ENCODE data around the gene CDH23.
"Not testable (repeated sequence)": the region's sequence is repeated elsewhere in the genome, so short reads cannot be mapped to it uniquely, and the experiment has no call there.

Gene CDH23

DNA sequence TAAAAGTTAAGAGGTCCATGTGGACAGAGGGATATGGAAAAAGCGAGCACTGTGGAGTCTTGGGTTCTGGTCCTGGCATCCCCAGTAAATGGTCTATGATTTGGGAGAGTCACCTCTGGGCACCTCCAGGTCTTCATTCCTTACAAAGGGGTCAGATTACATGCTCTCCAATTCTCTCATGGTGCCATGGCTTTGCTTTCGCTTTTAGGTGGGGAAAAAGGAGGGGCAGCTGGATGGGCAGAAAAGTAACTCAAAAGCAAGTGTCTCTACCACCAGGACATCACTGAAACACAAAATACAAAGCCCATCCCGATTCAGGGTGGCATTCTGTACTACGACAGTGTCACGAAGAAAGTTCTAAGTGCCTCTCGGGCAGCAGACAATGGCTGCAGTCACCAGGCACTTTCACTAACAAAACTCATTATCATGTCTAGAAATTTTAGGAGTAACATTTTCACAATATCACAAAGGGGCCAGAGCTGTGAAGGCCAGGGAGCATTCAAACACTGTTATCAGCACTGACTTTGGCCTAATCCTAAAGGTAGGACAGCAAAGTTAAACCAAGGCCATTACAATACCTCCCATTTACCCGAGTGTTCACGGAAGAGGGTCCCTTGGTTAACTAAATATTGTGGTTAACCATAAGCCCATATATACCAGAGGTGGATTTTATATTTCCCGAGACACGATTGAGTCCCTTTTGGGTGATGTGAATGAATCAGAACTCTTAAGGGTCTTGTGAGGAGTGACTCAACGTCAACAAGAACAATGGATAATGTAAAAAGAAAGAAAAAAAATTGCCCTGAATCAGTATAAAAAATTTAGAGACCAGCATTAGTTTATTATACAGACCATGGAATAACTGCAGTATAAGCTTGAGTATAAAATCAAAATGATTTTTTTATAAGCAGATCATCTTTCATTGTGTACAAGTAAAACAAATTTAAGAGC lies 451.9 kb downstream of the CDH23 start:
- DNase-seq (ENCODE audit: low spot score): no peak

DNA sequence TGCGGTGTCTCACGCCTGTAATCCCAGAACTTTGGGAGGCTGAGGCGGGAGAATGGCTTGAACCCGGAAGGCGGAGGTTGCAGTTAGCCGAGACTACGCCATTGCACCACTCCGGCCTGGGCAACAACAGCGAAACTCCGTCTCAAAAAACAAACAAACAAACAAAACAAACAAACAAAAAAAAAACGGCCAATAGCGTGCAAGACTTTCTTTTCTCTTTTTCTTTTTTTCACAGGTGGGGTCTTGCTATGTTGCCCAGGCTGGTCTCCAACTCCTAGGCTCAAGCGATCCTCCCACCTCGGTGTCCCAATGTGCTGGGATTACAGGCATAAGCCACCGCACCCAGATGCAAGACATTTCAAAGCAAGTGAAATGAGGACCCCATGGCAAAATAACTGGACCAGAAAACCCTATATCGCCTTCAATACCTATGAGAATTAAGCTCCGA lies 452.8 kb downstream of the CDH23 start:
- DNase-seq (ENCODE audit: low spot score): no peak

DNA sequence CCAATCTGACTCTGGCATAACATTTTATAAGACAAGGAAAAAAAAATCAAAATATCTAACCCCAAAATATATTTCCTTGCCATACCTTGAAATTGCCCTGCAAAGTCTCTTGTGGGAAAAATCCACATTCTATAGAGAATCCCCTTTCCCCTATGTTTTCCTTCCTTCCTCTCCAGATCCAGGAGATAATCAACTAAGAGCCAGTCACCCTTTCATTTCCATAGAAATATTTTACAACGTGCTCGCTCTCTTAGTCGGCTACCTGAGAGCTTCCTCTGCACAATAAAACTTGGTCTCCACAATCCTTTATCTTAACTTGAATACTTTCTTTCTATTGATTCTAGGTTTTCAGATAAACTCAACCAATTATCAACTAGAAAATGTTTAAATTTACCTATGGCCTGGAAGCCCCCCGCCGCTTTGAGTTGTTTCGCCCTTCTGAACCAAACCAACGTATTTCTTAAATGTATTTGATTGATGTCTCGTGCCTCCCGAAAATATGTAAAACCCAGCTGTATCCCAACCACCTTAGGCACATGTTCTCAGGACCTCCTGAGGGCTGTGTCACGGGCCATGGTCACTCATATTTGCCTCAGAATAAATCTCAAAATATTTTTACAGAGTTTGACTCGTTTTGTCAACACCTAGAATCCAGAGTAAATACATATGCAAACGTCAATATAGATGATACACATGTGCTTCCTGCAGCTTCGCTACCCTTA lies 453.5 kb downstream of the CDH23 start:
- no peak for DNase-seq (ENCODE audit: low spot score)

DNA sequence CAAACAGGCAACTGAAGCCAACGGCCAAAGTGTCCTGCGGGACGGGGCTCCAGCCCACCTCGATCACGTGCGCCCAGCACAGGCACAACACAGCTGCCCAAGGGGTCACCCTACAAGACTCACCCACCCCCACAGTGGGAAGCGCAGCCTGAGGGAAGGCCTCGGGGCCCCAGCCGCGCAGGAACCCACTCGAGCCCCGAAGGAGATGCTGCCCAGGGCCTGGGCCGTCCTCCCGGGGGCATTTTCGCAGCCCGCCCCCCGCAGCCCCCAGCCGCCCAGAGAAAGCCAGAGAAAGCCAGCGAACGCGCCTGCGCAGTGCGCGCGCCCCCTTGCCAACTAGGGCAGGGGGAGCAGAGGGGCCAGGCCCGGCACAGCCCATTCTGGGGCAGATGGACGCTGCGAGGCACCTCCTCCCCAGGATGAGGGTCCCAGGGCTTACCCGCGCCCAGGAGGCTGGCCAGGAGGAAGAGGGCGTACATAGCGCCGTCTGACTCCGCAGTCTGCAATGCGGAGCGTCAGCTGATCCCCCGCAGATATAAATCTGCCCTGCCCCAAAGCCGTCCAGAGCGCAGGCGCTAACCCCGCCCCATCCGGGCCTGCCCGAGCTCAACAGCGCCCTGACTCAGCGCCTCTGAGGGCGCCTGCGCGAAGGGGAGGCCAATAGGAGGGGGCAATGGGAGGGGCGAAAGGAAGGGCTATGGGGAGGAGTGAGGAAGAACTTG lies 454.2 kb downstream of the CDH23 start, which contains the start of gene PSAP:
Gene PSAP (minus strand): TSS at position 509 of the 722 bp plus-strand sequence. CDS start 30 bp downstream, at position 479.
- DNase-seq (ENCODE audit: low spot score): peak; percentile 98

DNA sequence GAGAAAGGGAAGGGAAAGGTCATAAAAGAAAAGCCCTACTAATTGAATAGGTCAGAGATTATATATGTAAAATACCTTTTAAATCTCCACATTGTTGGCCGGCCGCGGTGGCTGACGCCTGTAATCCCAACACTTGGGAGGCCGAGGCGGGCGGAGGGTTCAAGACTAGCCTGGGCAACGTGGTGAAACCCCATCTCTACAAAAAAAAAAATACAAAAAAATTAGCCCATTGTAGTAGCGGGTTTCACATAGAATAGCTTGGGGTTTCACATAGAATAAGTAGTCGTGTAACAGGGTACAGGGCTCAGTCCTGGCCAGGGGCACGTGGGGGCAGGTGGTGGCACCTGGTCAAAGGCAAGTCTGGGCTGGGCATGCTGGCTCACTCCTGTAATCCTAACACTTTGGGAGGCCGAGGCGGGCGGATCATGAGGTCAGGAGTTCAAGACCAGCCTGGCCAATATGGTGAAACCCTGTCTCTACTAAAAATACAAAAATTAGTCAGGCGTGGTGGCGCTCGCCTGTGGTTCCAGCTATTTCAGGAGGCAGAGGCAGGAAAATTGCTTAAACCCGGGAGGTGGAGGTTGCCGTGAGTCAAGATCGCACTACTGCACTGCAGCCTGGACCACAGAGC lies 454.9 kb downstream of the CDH23 start:
- DNase-seq (ENCODE audit: low spot score): not testable (repeated sequence)

DNA sequence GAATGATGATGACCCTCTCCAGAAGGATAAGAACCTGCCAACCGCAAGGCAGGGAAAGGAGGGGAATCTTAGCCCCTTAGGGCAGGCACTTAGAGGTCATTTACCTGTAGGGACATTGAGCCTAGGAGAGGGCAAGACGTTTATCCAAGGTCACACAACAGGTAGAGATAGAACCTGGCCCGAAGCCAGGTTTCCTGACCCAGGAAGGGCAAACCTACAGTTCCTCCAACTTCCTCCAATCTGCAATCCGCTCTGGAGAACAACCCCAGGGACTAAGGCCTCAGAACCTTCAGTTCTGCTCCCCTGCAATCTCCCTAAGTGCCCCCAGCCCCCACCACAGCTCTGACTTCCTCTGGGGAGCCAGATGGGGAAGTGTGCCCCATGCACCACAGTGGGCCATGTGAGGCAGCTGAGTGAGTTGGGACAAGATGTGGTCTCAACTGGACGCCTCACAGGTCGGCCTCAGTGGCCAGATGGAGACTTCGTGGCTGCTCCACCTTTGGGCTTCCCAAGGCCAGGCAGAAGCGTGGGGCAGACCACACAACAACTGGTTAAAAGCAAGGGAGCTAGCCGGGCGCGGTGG lies 455.7 kb downstream of the CDH23 start:
- DNase-seq (ENCODE audit: low spot score): no peak

DNA sequence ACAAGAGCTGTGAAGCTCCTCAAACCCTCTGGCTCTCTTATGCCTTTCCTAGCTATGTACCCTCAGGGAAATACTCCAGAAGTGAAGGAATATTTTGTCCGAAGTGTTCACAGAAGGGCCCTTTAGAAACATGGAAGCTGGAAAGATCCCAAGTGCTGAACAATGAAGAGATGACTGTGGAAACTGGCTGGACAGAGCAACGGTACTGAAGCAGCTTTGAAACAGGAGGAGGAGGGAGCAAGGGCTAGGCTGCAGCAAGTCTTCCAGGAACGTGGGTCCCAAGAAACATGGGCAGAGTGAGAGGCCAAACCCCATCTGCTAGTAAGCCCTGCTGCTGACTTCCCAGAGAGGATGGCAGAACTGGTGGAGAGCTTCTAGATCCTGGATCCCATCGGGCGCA lies 457.3 kb downstream of the CDH23 start:
- DNase-seq (ENCODE audit: low spot score): no peak

DNA sequence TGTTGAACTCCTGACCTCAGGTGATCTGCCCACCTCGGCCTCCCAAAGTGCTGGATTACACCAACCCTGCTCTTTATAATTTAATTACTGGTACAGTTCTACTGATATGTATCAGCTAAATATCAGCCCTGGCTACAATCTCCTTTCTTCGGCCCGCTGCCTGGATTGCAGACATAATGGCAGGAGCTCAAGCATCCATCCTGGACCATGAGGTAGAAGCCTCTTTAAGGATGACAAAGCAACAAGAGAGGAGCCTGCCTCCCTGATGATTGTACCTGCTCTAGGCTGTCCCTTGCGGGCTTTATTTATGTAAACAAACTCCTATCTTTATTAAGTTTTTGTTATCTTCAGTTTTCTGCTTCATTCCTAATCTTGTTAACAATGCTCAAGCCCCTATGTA lies 459.9 kb downstream of the CDH23 start:
- no peak for DNase-seq (ENCODE audit: low spot score)

DNA sequence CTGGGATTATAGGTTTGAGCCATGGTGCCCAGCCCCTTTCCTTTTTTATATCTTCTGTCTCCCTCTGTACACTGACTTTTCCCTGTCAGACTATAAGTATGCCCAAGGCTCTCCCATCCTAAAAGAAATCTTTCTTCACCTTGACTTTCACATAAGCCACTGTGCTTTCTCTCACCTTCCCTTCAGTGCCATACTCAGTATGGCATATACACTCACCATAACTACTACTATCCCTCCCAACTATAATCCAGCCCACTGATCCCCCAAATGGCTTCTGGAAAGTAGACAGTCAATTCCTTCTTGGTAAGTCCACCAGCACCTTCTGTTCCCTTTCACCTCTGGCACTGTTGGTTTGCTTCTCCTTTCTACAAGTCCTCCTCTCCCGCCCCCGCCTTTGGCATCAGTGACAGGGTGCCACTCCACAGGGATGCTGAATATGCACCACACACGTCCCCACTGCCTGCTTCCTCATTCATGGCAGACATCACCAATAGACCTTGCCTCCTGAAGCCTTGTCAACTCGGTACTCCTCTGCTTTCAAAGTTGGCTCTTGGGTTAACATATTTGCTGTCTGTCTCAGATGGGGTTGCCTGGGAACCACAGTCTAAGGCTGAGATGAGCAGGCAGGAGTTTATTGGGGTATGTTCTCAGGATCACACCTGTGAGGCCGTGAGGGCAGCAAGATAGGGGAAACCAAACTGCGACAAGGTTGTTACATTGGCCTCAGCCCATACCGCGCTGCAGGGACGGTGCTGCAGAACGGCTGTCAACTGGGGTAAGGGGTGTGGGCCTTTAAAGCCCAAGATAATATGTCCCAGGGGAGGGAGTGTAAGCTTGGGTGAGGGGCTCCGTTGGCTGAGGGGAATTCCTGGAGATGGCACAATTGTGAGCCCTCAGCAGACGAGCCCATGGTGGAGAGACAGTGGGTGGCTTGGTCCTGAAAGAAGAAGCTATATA lies 461.5 kb downstream of the CDH23 start:
- no peak for DNase-seq (ENCODE audit: low spot score)

DNA sequence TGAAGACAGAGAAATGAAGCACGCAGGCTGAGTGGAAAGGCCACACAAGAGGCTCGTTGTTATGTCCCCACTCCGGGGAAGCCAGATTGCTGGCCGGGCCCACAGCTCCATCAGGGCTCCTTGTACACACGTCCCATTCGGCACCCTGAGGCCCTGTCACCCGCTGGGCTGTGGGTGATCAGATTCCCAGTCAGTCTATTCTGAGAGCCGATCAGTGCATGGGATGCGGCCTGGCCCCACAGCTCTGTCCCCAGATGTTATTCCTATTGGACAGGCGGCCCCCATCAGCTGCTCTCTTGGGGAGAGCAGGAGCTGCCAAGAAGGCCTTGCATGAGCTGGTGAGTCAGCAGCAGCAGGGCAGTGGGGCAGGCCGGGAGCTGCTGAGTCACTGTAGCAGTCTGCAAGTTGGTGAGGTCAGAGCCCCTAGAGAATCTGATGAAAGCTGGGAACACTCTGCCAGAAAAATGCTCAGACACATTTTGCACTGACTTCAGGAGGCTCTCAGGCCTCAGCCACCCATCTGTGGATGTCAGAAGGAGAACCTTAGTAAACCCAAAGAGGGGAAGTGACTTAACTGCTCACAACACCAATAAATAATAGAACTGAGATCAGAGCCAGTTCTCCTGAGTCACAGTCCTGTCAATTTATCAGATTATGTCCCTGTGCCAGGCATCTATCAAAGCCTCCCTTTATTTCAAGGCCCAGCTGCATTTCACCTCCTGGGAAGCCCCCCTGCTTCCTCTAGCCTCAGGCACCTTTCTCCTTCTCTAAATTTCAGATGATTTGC lies 463.7 kb downstream of the CDH23 start:
- DNase-seq (ENCODE audit: low spot score): peak; percentile 91

DNA sequence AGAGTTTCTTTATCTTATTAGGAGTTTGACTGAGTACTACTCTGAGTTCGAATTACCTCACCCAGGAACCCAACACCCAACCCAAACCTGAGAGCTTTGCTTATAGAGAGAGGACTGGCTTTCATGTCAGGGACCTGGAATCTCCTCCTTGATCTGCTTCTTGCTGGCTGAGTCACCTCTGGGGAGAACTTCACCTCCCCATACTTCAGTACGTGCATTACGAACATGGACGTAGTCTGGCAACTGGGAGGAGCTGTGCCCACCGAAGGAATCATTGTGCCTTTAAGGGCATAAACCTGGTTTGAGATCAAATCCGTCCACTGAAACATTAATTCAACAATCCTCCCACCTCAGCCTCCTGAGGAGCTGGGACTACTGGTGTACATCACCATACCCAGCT lies 466.5 kb downstream of the CDH23 start:
- no peak for DNase-seq (ENCODE audit: low spot score)

DNA sequence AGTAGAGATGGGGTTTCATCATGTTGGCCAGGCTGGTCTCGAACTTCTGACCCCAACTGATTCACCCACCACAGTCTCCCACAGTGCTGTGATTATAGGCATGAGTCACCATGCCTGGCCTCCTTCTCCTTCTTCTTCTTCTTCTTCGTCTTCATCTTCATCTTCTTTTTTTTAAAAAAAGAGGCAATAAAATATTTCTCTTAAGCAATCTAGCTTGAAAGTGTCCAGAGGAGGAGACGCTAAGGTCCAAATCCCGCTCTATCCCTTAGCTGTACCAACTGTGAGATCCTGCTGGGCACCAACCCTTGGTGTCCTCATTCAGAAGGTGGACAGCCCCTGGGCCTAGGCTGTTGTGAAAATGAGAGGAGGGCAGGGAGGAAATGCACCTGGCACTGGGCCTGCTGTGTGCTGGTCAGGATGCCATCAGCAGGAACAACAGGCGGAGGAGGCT lies 468.2 kb downstream of the CDH23 start:
- no peak for DNase-seq (ENCODE audit: low spot score)

Small RNAs within 50 kb of the gene (small RNA-seq; reads per million reads assigned to genes)
- gene MIR7152: 0 to 0.03 reads per million in 2 experiments
- gene RNU7-38P: 0 to 0.03 reads per million in 2 experiments
